Right hindlimb (tissue), 1 donor: ENCODE measurements around the gene ZDHHC8.

Experiments
- DNase-seq: peaks from one replicate; pipeline ENCODE4 v3.0.0-alpha.2; 2018

ZDHHC8 gene

GRCh38 chr22:20096574-20097420 lies 34.8 kb upstream of the ZDHHC8 start:
- no peak for DNase-seq

GRCh38 chr22:20099099-20099711 lies 32.4 kb upstream of the ZDHHC8 start:
- no peak for DNase-seq

GRCh38 chr22:20101638-20102037 lies 30.0 kb upstream of the ZDHHC8 start:
- DNase-seq = no peak

- DNase-seq = no peak
Observed at GRCh38 chr22:20102203-20102780, 29.3 kb upstream of the ZDHHC8 start.

- no peak for DNase-seq
Observed at GRCh38 chr22:20105456-20106204, 26.0 kb upstream of the ZDHHC8 start.

GRCh38 chr22:20106205-20106848 lies 25.3 kb upstream of the ZDHHC8 start:
- DNase-seq = no peak

GRCh38 chr22:20106849-20107237 lies 24.8 kb upstream of the ZDHHC8 start:
- DNase-seq = no peak

- no peak for DNase-seq
Observed at GRCh38 chr22:20107471-20107901, 24.1 kb upstream of the ZDHHC8 start.

- DNase-seq = no peak
Observed at GRCh38 chr22:20107951-20108756, 23.4 kb upstream of the ZDHHC8 start.

- DNase-seq = no peak
Observed at GRCh38 chr22:20108757-20109230, 22.8 kb upstream of the ZDHHC8 start.

- no peak for DNase-seq
Observed at GRCh38 chr22:20109411-20110358, 21.9 kb upstream of the ZDHHC8 start.

GRCh38 chr22:20110359-20110985 lies 21.1 kb upstream of the ZDHHC8 start:
- no peak for DNase-seq

- no peak for DNase-seq
Observed at GRCh38 chr22:20111045-20111688, 20.4 kb upstream of the ZDHHC8 start.

GRCh38 chr22:20111689-20112622 lies 19.6 kb upstream of the ZDHHC8 start:
- no peak for DNase-seq

GRCh38 chr22:20112623-20113511 lies 18.7 kb upstream of the ZDHHC8 start:
- no peak for DNase-seq

- DNase-seq = no peak
Observed at GRCh38 chr22:20113551-20114310, 17.9 kb upstream of the ZDHHC8 start.
